Tibial artery (tissue), 4 donors: ENCODE data around the gene PIP4K2A.

Experiments
- DNase-seq, 2 donors: peaks; one replicate each; pipeline ENCODE4 v3.0.0-alpha.2; 2019
- H3K27ac ChIP-seq, 2 donors: fragments of 200-600 bp; sonication (generic) in 1 of 2; 1 replicate in 1 of 2; 2 replicates in 1 of 2; pipeline ENCODE4 v1.5.1; 2018 to 2019; ENCODE audit warnings: mild to moderate bottlenecking in 1 of 2
- H3K27me3 ChIP-seq, 2 donors: fragments of 200-600 bp; sonication (generic) in 1 of 2; one replicate each; pipeline versions ENCODE4 v1.5.1 to v1.6.0; 2016 to 2019
- H3K36me3 ChIP-seq, 3 donors: fragments of 200-600 bp; sonication (generic) in 2 of 3; one replicate each; pipeline ENCODE4 v1.5.1; 2016 to 2019; ENCODE audit warnings: mild to moderate bottlenecking in 2 of 3
- H3K4me1 ChIP-seq, 4 donors: fragments of 200-600 bp; sonication (generic) in 2 of 4; 1 replicate in 3 of 4; 2 replicates in 1 of 4; pipeline ENCODE4 v1.5.1; 2016 to 2019
- H3K4me3 ChIP-seq, 2 donors: fragments of 200-600 bp; sonication (generic) in 1 of 2; 1 replicate in 1 of 2; 2 replicates in 1 of 2; pipeline ENCODE4 v1.5.1; 2018 to 2019; ENCODE audit warnings: mild to moderate bottlenecking in 2 of 2
- H3K9me3 ChIP-seq, 3 donors: fragments of 200-600 bp; sonication (generic) in 1 of 3; one replicate each; pipeline ENCODE4 v1.5.1; 2016 to 2019
- CTCF ChIP-seq, 2 experiments: fragments of 200-600 bp in 1 of 2; fragments of 450-650 bp in 1 of 2; IDR thresholded peaks; one replicate each; pipeline ENCODE4 v1.5.1; 2017 to 2019; ENCODE audit warnings: antibody characterized with exemption in 2 of 2, mild to moderate bottlenecking in 1 of 2, moderate library complexity in 1 of 2
- intact Hi-C: fragments of 100-400 bp; cut with DNase I; formaldehyde crosslinking; loops from one replicate; pipeline ENCODE4 v1.15.0; 2023; ENCODE audit warnings: low total_unique reads

PIP4K2A gene

GRCh38 chr10:22486431-22486830 lies 227.9 kb downstream of the PIP4K2A start:
- H3K36me3 ChIP-seq, result no peaks in the 10 kb centered on the region
- no peak overlapping the region for H3K4me3 ChIP-seq
- H3K4me1 ChIP-seq, result no peaks in the 10 kb centered on the region
- H3K9me3 ChIP-seq, result no peaks in the 10 kb centered on the region
- H3K27me3 ChIP-seq, result no peaks in the 10 kb centered on the region
- H3K27ac ChIP-seq, result no peak overlapping the region
- intact Hi-C loops, result no loop called here
- no peak for DNase-seq
- TF ChIP-seq CTCF (IDR thresholded peaks at IDR 0.05), result no peak
